Tibial artery (tissue), 4 donors: ENCODE results near the gene HOXA7.

Experiments
- DNase-seq, 2 donors: peaks; one replicate each; pipeline ENCODE4 v3.0.0-alpha.2; 2019
- H3K27ac ChIP-seq, 2 donors: fragments of 200-600 bp; sonication (generic) in 1 of 2; 1 replicate in 1 of 2; 2 replicates in 1 of 2; pipeline ENCODE4 v1.5.1; 2018 to 2019; ENCODE audit warnings: mild to moderate bottlenecking in 1 of 2
- H3K27me3 ChIP-seq, 2 donors: fragments of 200-600 bp; sonication (generic) in 1 of 2; one replicate each; pipeline versions ENCODE4 v1.5.1 to v1.6.0; 2016 to 2019
- H3K36me3 ChIP-seq, 3 donors: fragments of 200-600 bp; sonication (generic) in 2 of 3; one replicate each; pipeline ENCODE4 v1.5.1; 2016 to 2019; ENCODE audit warnings: mild to moderate bottlenecking in 2 of 3
- H3K4me1 ChIP-seq, 4 donors: fragments of 200-600 bp; sonication (generic) in 2 of 4; 1 replicate in 3 of 4; 2 replicates in 1 of 4; pipeline ENCODE4 v1.5.1; 2016 to 2019
- H3K4me3 ChIP-seq, 2 donors: fragments of 200-600 bp; sonication (generic) in 1 of 2; 1 replicate in 1 of 2; 2 replicates in 1 of 2; pipeline ENCODE4 v1.5.1; 2018 to 2019; ENCODE audit warnings: mild to moderate bottlenecking in 2 of 2
- H3K9me3 ChIP-seq, 3 donors: fragments of 200-600 bp; sonication (generic) in 1 of 3; one replicate each; pipeline ENCODE4 v1.5.1; 2016 to 2019
- intact Hi-C: fragments of 100-400 bp; cut with DNase I; formaldehyde crosslinking; loops from one replicate; pipeline ENCODE4 v1.15.0; 2023; ENCODE audit warnings: low total_unique reads
- TF ChIP-seq, protein P1 (sequence below), 2 experiments: fragments of 200-600 bp in 1 of 2; fragments of 450-650 bp in 1 of 2; IDR thresholded peaks; one replicate each; pipeline ENCODE4 v1.5.1; 2017 to 2019; ENCODE audit warnings: antibody characterized with exemption in 2 of 2, mild to moderate bottlenecking in 1 of 2, moderate library complexity in 1 of 2

HOXA7 gene

DNA sequence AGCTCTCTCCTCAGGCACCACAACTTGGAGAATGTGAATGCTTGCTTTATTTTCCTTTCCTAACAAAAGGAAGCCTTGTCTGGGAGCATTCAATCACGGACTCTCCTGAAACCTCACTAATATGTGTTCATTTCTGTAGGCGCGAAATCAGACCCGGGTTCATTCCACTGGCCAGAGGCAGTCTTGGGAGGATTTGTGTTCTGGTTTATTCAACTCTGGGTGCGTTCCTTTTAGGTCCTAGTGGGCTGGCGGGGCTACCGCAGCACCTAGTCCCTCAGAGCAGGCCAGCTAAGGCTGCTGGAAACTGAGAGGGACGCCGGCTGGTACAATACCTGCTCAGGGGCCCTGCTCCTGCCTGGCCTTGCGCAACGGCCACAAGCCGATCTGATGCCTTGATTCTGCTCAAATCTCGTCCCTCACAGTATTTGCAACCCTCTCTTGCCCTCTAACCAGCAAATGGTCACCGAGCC lies 33.4 kb downstream of the HOXA7 start:
- no peak overlapping the region for H3K27ac ChIP-seq
- intact Hi-C loops = no loop called here
- DNase-seq = no peak

DNA sequence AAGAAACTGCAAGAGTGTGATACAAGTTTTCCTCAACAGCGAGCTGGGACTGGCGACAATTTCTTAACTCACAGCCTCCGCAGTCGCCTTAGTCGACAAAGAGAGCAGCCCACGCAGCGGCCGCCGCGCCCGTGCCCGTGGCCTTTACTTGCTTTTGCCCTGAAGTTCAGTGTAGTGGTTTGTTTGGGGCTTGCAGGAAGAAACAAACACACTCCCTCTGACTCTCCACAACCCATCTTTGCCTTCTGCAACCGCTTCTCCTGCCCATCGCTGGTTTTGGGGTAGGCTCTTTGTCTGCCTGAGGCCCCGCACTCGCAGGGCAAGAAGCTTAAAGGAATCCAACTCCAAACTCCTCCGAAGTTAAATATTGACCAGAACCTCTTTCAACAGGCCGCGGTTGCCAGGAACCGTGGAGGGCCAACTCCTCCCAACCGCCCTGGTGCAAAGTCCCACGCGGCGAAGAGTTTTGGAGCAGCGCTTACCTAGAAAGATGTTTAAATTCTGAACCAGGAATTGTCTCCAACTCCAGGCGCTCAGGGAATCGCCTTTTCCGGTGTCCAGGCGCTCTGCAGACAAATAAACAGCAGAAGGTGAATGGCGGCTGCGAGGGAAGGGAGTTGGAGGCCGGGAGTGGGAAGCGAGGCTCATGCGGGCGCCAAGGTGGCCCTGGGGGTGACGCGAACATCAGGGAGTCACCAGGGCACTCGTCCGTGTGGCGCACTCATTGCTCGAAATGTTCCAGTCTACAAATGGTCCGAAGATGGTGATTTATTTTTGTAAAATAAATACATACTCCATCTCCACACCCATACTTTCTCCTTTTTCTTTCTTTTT lies 34.2 kb downstream of the HOXA7 start:
- no peaks in the 10 kb centered on the region for H3K9me3 ChIP-seq
- intact Hi-C loops = no loop called here
- no peaks in the 10 kb centered on the region for H3K27me3 ChIP-seq
- H3K4me3 ChIP-seq = no peak overlapping the region
- no peak overlapping the region for H3K27ac ChIP-seq
- peaks cover 0 to 23% (median 8%) of the 10 kb centered on the region in 4 donors for H3K4me1 ChIP-seq
- H3K36me3 ChIP-seq = peaks cover 4 to 10% (median 7%) of the 10 kb centered on the region in 3 donors
- TF ChIP-seq, protein P1, sequence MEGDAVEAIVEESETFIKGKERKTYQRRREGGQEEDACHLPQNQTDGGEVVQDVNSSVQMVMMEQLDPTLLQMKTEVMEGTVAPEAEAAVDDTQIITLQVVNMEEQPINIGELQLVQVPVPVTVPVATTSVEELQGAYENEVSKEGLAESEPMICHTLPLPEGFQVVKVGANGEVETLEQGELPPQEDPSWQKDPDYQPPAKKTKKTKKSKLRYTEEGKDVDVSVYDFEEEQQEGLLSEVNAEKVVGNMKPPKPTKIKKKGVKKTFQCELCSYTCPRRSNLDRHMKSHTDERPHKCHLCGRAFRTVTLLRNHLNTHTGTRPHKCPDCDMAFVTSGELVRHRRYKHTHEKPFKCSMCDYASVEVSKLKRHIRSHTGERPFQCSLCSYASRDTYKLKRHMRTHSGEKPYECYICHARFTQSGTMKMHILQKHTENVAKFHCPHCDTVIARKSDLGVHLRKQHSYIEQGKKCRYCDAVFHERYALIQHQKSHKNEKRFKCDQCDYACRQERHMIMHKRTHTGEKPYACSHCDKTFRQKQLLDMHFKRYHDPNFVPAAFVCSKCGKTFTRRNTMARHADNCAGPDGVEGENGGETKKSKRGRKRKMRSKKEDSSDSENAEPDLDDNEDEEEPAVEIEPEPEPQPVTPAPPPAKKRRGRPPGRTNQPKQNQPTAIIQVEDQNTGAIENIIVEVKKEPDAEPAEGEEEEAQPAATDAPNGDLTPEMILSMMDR (IDR thresholded peaks at IDR 0.05) = no peak
- no peak for DNase-seq

More for the DNA sequence above, 33.4 kb downstream of the HOXA7 start:
- Histone ChIP-seq H3K4me3 (no peak overlapping the region), H3K36me3 (peaks cover 4 to 10% (median 7%) of the 10 kb centered on the region in 3 donors), H3K4me1 (peaks cover 0 to 17% (median 8%) of the 10 kb centered on the region in 4 donors), H3K9me3 (no peaks in the 10 kb centered on the region), H3K27me3 (no peaks in the 10 kb centered on the region)
- TF ChIP-seq, protein P1 (IDR thresholded peaks at IDR 0.05) = no peak

DNA sequence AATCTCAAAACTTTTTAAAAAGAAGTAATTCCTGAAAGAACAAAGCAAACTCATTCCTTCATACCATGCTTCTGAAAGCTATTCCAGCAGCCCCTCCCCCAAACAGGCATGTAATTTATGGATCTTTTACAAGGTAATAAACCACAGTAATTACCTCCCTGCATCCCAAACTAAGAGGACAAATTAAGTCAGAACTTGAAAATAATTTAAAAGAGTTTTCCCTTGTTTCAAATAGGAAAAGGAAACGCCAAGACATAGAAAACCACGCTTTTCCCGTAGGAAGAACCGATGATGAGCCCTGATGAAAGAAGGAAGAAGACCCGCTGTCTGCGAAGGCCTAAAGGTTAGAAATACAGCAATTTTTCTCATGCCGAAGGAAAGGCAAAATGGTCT lies 34.8 kb downstream of the HOXA7 start:
- H3K27ac ChIP-seq = no peak overlapping the region
- no peak for DNase-seq
- no peaks in the 10 kb centered on the region for H3K9me3 ChIP-seq
- H3K4me3 ChIP-seq = no peak overlapping the region
- peaks cover 4 to 10% (median 7%) of the 10 kb centered on the region in 3 donors for H3K36me3 ChIP-seq
- H3K4me1 ChIP-seq = peaks cover 0 to 25% (median 13%) of the 10 kb centered on the region in 4 donors
- intact Hi-C loops = no loop called here
- H3K27me3 ChIP-seq = no peaks in the 10 kb centered on the region
- TF ChIP-seq, protein P1 (IDR thresholded peaks at IDR 0.05) = no peak

DNA sequence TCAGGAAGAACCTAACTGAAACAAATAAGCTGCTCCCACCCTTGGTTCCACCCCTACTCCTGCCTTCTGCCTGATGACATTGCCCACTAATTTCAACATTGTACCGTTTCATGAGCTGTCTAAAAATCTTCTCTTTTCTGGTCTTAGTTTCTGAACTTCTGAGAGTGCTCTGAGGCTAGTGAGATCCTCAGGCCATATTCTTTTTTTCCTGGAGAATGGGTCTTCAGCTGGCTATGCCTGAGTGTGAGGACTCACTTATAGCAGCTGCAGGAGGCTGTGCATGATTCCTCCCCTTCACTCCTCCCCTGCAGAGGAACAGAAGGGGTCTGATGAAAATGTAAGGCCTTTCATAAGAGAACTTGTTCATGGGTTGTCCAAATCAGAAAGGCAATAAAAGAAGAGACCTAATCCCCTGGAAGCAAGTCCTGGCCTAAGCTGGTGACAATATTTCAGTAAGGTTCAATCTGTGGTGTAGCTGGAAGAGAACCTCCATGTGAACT lies 37.0 kb downstream of the HOXA7 start:
- no peak overlapping the region for H3K4me3 ChIP-seq
- no peaks in the 10 kb centered on the region for H3K9me3 ChIP-seq
- H3K36me3 ChIP-seq = peaks cover 4 to 10% (median 7%) of the 10 kb centered on the region in 3 donors
- peaks cover 0 to 34% (median 25%) of the 10 kb centered on the region in 4 donors for H3K4me1 ChIP-seq
- no peaks in the 10 kb centered on the region for H3K27me3 ChIP-seq
- intact Hi-C loops = no loop called here
- TF ChIP-seq, protein P1 (IDR thresholded peaks at IDR 0.05) = no peak
- H3K27ac ChIP-seq = no peak overlapping the region
- DNase-seq = no peak

DNA sequence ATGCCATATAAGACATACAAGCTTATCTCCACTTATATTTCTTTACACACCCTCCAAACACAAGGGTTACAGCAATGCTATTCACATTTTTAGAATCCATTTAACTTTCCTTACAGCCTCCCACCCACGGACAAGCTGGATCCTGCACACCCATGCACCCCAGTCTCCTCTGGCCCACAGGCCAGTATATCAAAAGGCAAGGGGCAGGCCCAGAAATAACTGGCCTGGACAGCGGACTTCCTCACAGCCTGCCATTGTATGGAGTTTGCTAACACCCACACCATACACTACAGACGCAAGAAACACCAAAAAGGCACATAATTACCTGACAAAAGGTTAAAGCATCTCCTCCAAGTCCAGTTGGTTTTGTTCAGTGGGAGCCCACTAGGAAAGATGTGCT lies 37.9 kb downstream of the HOXA7 start:
- intact Hi-C loops = no loop called here
- TF ChIP-seq, protein P1 (IDR thresholded peaks at IDR 0.05) = no peak
- H3K27me3 ChIP-seq = no peaks in the 10 kb centered on the region
- peaks cover 0 to 41% (median 29%) of the 10 kb centered on the region in 4 donors for H3K4me1 ChIP-seq
- no peak overlapping the region for H3K4me3 ChIP-seq
- H3K36me3 ChIP-seq = peaks cover 4 to 10% (median 7%) of the 10 kb centered on the region in 3 donors
- DNase-seq = no peak
- no peaks in the 10 kb centered on the region for H3K9me3 ChIP-seq
- H3K27ac ChIP-seq = no peak overlapping the region
